HG03280 (cell line): Measurements from ENCODE around the gene NID1.
"Not testable (repeated sequence)": the region's sequence is repeated elsewhere in the genome, so short reads cannot be mapped to it uniquely, and the experiment has no call there.

Experiments used
- ATAC-seq: cut with Tn5 transposase; IDR thresholded peaks from one replicate; pipeline ENCODE4 v1.9.1; 2021; ENCODE audit warnings: mild to moderate bottlenecking, moderate library complexity; ENCODE audit not compliant: unreplicated experiment

NID1 gene

GRCh38 chr1:236029428-236029940 lies 35.4 kb downstream of the NID1 start:
- no peak for ATAC-seq

DNA sequence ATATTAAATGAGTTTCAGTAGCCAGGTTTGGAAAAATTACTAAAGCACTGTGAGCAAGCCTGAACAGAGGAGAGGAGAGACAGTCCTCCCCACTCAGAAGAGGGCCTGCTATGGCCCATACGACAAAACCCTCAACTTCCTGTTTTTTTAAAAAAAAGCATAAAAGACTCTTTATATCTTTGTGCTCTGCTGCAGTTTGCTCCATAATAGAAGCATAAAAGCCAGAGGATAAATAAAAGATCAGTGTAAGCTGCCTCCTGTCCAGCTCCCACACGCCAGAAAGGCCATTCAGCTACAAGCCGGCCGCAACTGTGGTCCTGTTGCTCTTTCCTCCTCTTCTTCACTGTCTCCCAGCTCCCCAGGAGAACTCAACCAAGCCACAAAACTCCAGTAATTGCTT lies 37.8 kb downstream of the NID1 start:
- ATAC-seq: no peak

DNA sequence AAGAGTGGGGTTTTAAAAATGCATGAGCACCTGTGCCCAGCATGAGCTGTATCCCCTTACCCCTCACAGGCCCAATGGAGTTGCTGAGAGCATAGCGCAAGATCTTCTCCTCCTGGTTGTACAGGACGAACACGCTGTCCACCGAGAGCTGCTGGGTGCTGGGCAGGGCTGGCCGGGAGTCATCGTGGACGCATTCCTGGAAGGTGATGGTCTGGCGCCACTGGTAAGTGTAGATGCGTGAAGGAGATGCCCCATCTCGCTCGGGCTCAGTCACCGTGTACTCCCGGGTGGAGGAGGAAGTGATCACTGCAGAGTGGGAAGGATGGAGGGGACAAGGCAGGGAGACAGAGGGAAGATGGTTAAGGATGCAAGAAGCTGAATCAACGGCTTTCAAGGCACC lies 39.1 kb downstream of the NID1 start:
- no peak for ATAC-seq

- no peak for ATAC-seq
Observed at GRCh38 chr1:236024641-236025040, 40.2 kb downstream of the NID1 start.

DNA sequence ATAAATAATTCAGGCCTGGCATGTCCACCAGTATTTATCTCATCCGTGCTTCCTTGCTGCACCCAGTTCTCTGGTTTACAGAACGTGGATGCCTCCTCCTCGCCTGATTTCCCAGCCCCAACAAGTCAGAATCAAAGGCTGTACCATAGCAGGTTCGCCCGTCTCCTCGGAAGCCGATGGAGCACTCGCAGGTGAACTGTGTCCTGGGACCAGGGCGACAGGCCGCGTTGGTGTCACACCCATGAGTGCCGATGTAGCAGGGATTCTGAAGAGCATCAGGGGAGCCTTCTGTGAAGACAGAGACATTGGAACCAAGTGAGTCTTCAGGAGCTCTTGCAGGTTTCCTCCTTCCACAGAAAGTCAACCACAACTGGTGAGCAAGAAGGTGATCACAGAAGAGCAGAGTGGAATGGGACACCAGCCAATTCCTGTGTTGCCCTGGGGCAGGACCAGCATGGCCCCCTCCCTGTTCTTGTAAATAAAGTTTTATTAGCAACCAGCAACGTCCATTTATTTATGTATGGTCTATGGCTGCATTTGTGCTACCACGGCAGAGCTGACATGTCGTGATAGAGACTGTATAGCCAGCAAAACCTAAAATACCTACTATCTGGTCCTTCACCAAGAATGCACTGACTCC lies 40.8 kb downstream of the NID1 start:
- ATAC-seq: no peak

DNA sequence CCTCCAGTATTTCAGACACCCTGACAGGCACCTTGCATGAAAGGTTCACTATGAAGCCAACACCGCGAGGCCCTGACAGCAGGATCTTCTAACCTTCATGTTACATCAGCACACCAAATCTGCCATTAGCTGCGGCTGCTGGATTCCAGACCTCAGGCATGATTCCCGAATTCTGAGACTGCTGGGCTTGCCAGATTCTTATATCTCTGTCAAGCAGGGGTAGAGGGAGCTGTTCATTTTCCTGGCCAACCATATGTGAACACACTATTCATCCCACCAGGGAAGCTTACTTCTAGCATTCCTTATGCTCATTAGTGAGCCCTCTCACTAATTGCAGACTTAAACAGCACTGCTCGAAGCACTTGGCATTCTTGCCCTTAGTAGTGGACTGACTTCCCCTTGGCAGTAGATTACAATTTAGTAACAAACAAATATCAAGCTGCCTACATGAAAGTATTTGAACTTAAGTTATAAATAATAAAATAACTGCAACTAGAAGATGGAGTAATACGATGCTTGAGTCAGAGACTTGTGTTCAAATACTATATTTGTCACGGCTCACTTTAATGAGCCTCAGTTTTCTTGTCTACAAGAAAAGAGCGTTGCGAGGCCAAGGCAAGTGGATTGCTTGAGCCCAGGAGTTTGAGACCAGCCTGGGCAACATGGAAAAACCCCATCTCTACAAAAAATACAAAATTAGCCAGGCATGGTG lies 43.3 kb downstream of the NID1 start:
- ATAC-seq: no peak

- ATAC-seq: no peak
Observed at GRCh38 chr1:236020359-236021219, 44.3 kb downstream of the NID1 start.

DNA sequence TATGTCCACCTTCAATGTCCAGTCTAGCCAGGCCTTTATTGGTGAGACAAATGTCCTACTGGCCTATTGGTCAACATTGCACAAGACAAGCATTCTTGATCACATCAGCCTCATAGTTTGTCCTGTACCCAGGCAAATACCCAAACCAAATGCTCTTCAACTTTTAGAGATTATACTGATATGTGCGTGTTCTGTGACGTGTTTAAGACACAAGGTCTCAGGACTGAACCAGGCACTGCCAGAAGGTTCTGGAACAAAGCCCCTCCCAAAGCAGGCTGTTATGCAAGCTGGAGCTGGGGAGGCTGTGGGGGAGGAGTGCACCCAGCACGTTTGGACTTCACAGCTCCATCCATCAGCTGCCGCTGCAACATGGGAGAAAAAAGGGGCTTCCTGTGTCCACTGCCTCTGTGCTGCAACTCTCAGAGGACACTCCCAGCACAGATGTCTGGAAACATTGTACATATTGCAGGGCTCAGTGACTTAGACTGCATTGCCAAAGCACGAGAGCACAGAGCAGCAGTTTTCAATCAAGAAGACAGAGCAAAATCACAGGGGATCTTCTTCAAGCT lies 45.9 kb downstream of the NID1 start:
- ATAC-seq: no peak

DNA sequence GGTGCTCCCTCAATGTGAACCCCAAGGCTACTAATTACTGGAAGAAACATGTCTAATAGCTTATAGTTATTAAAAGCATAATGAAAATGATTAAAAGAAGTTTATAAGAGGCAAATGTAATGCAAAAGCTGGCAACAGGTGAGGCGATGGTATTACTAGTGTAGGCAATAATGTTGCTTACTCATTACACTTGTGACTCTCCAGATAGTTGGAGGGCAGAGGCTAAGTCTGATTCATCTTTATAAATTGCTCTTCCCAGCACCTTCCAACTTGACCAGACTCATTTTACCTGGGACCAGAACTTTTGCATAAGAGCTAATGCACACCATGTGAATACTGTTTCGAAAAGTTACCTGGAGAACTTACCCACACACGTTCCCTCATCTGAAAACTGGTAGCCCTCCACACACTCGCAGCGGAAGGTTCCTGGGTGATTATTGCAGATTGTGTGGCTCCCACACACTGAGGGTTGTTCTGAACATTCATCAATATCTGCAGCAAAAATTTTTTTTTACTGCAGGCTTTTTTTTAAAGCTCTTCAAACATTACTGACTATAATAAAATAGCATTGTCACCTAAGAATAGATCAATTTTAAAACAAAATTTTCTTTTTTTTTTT lies 48.0 kb downstream of the NID1 start:
- ATAC-seq: no peak

DNA sequence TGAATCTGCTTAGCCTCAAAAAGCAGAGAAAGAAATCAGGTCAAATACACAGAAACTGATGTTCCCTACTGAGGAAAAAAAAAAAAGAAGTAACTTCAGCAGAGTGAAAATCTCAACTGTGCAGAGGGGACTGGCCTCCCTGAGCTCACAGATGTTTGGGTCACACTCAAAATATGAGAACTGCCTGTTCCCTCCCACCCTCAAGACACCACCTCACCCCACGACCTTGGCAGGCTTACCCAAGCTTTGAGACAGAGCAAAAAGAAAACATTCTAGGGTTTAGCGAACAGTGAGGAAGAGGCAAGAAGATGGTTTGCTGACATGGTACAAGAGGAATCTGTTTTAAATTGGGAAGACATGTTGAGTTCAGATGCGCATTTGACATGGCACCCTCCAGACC lies 48.8 kb downstream of the NID1 start:
- no peak for ATAC-seq

DNA sequence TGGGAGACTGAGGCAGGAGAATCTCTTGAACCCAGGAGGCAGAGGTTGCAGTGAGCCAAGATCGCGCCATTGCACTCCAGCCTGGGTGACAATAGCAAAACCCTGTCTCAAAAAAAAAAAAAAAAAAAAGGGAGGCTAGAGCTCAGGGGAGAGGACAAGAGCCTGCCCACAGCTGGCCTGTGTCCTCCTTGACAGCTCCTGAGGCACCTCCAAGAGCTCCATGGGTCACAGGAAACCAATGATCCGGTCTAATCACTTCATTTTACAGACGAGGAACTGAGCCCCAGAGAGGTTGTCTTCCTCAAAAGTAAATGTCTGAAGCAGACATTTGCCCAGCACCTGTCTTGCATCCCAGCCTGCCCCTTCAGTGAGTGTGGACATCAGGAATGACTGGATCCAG lies 49.4 kb downstream of the NID1 start:
- no peak for ATAC-seq

DNA sequence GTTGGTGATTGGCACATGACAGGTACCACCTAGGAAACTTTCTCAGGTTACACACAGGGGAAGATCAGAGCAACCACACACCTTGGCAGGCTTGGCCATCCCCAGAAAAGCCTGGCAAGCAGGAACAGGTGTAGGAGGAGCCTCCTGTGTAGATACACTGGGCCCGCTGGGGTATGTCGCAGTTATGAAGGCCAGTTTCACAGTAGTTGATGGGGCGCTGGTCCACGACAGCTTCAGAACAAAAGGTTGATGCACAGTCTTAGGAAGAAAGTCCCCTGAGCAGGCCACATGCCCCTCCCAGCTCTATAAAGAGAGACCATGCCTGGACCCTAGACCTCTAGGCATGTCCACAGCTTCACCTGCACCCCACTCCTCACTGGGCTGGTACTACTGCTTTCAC lies 51.6 kb downstream of the NID1 start:
- ATAC-seq: no peak

DNA sequence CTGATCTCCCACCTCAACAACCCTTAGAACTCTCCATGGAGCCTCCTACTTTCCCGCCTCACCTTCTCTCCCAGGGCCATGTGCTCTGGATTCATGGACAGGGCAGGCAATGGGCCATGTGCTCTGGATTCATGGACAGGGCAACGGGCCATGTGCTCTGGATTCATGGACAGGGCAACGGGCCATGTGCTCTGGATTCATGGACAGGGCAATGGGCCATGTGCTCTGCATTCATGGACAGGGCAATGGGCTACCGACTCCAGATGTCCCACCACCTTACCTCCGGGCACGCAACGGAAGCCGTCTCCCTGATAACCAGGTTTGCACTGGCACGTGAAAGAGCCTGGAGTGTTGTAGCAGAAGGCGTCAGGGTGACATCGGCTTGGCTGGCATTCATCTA lies 53.2 kb downstream of the NID1 start:
- ATAC-seq: no peak

DNA sequence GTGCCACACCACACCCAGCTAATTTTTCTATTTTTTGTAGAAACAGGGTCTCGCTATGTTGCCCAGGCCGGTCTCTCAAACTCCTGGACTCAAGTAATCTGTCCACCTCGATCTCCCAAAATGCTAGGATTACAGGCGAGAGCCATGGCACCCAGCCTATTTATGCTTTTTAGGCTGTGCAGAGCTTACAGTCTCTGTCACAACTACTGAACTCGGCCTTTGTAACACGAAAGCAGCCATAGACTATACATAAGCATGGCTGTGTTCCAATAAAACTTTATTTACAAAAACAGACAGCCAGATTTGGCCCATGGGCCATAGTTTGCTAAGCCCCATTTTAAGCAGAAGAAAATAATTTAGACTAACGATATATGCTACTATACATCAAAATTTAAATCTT lies 54.4 kb downstream of the NID1 start:
- ATAC-seq: no peak

- ATAC-seq: no peak
Observed at GRCh38 chr1:236009857-236010256, 55.0 kb downstream of the NID1 start.

DNA sequence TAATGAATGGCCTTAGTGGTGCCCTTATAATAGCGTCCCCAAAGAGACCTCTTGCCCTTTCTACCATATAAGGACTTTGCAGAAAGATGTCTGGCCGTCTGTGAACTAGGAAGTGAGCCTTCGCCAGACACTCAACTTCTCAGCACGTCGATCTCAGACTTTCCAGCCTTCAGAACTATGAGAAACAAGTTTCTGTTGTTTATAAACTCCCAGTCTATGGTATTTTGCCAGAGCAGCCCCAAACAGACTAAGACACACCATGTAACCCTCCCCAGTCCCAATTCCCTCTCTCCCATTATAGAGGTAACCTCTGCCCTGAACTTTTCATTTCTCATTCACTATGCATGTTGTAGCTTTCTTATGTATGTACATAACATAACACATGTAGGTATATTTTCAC lies 55.7 kb downstream of the NID1 start:
- no peak for ATAC-seq

- no peak for ATAC-seq
Observed at GRCh38 chr1:236007781-236008180, 57.1 kb downstream of the NID1 start.

DNA sequence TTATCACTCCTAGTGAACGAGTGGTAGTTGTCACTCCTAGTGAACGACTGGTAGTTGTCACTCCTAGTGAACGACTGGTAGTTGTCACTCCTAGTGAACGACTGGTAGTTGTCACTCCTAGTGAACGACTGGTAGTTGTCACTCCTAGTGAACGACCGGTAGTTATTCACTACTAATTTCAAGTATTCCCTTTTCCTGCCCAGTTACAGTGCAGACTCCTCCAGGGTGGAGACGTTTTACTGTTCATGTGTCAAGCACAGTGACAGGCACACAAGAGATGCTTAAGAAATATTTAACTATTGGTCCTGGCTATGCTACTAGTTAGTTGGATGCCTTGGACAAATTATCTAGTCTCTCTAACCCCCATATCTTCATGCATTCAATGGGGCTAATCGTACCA lies 61.8 kb downstream of the NID1 start:
- ATAC-seq: not testable (repeated sequence)

DNA sequence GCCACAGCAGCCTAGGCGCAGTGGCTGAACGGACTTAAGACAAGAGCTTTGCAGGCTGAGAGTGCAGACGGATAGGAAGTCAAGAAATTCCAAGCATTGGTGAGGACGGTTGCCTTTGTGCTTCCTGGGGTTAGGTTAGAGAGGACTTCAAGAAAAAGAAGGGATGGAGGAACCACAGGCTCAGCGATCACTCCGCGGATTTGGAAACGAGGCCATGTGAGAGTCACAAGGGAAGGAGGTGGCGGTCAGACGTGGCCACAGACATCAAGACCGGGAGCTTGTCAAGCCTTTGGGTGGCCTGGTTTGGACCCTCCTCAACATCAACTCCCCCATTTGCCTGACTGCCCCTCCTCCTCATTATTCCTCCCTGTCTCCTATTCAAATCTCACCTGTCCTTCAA lies 62.3 kb downstream of the NID1 start:
- ATAC-seq: no peak

DNA sequence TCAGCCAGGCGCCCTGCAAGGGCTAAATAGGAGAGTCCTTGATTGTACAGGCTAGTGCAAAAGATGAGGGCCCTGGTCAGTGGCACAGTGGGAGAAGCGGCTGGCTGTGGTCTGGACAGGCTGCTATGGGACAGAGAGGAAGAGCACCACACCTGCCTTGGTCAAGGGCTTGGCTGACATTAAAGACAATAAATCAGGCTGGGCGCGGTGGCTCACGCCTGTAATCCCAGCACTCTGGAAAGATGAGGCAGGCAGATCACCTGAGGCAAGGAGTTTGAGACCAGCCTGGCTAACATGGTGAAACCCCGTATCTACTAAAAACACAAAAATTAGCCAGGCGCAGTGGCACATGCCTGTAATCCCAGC lies 62.9 kb downstream of the NID1 start:
- ATAC-seq: no peak

DNA sequence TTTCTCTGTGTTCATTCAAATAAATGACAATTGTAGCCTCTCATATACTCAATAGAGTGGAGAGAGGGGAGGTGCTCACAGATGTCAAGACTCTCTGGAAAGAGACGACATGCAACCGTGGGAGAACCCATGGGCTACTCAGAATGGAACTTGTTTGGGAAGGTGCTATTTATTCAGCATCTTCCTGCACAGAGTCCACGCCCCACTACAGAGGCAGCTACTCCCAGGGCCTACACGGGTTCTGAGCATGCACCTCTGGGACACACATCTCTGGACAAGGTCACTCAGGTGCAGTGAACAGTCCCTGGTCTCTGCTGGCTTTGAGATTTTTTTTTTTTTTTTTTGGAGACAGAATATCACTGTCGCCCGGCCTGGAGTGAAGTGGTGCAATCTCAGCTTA lies 64.1 kb downstream of the NID1 start:
- ATAC-seq: no peak
